HG03045 (cell line): ENCODE measurements around the gene TIE1.

Experiments used
- ATAC-seq: cut with Tn5 transposase; IDR thresholded peaks from one replicate; pipeline ENCODE4 v1.9.1; 2021; ENCODE audit warnings: mild to moderate bottlenecking, moderate library complexity; ENCODE audit not compliant: unreplicated experiment

The TIE1 gene

GRCh38 chr1:43292679-43293078, 8.1 kb upstream of the TIE1 start:
- no peak for ATAC-seq

GRCh38 chr1:43293176-43293575, 7.6 kb upstream of the TIE1 start:
- no peak for ATAC-seq

GRCh38 chr1:43293896-43294760, 6.7 kb upstream of the TIE1 start:
- ATAC-seq: no peak

- ATAC-seq: no peak
Measured at GRCh38 chr1:43294761-43295160, 6.0 kb upstream of the TIE1 start.

- no peak for ATAC-seq
Measured at GRCh38 chr1:43296207-43296606, 4.6 kb upstream of the TIE1 start.

- no peak for ATAC-seq
Measured at GRCh38 chr1:43298055-43298454, 2.7 kb upstream of the TIE1 start.

- no peak for ATAC-seq
Measured at GRCh38 chr1:43299101-43299500, 1.7 kb upstream of the TIE1 start.

- no peak for ATAC-seq
Measured at GRCh38 chr1:43302201-43302600, 1.4 kb downstream of the TIE1 start.

- no peak for ATAC-seq
Measured at GRCh38 chr1:43302721-43303470, 2.1 kb downstream of the TIE1 start.

GRCh38 chr1:43303471-43304313, 2.9 kb downstream of the TIE1 start:
- ATAC-seq: no peak

- ATAC-seq: no peak
Measured at GRCh38 chr1:43304314-43304681, 3.5 kb downstream of the TIE1 start.

GRCh38 chr1:43304771-43305300, 4.1 kb downstream of the TIE1 start:
- ATAC-seq: no peak

- ATAC-seq: no peak
Measured at GRCh38 chr1:43305461-43305860, 4.7 kb downstream of the TIE1 start.

- ATAC-seq: no peak
Measured at GRCh38 chr1:43305926-43306687, 5.3 kb downstream of the TIE1 start.

- no peak for ATAC-seq
Measured at GRCh38 chr1:43306688-43307457, 6.1 kb downstream of the TIE1 start.

- ATAC-seq: no peak
Measured at GRCh38 chr1:43307458-43308158, 6.8 kb downstream of the TIE1 start.

GRCh38 chr1:43308635-43309404, 8.0 kb downstream of the TIE1 start:
- no peak for ATAC-seq

GRCh38 chr1:43309405-43310025, 8.7 kb downstream of the TIE1 start:
- no peak for ATAC-seq
